Left lobe of liver (tissue), 2 donors: ENCODE measurements around the gene ANKRD55. TPM values are rescaled to one million over a fixed set of nuclear protein-coding genes. Genes with fewer than 3 reads are reported as not detected.
A peak's percentile ranks its signal among the peaks of the same experiment; 100 is the strongest.
"Not testable (repeated sequence)": the region's sequence is repeated elsewhere in the genome, so short reads cannot be mapped to it uniquely, and the experiment has no call there.

Source experiments
- ATAC-seq: fragments of 200-7000 bp; cut with Tn5 transposase; one replicate; pipeline ENCODE4 v1.9.1; 2020; ENCODE audit warnings: mild to moderate bottlenecking, moderate library complexity
- DNase-seq: peaks from one replicate; pipeline ENCODE4 v3.0.0-alpha.2; 2020; ENCODE audit warnings: low spot score
- total RNA-seq: library from RNA; stranded (reverse); gene quantifications from one replicate; pipeline ENCODE4 v1.2.1, GENCODE V29; 2021
- donor health status: DM: no; HTN: no; CAD: no; lungs with moderate emphysema.
- donor health status: DM: no; HTN: yes; CAD: no.

Gene ANKRD55
- total RNA-seq, 1 donor from 2014 or later, result 0.75 TPM

DNA sequence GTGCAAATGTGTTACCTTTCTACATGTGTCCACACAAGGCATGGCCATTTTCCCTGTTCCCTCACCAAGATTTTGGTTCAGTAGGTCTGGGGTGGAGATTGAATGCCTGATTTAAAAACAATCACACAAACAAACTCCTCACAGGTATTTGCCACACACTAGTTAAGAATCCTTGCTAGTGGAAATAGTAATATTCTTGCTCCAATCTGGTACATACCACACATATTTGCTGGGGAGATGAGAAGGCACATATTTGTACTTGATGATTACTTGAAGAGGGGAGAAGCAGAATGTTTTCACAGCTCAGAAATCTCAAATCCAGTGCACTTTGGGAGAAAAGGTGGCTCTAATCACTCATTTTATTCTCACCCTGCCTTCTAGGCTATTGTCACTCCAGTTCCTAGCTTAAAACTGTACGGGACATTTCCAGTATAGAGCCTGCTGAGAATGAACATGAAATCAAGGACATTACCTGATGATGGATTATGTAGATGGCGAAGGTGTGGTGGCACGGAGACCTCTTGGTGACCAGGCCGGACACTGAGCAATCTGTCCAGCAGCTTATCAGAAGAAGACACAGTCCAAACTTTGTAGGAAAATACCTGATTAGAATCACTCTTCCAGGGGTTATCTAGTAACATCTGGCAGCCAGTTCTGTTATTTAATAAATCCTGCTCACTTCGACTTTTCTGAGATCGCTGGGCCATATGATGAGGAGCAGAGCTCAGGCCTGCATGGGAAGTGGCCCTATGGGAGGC, 122.3 kb downstream of the ANKRD55 start:
- DNase-seq, result no peak

DNA sequence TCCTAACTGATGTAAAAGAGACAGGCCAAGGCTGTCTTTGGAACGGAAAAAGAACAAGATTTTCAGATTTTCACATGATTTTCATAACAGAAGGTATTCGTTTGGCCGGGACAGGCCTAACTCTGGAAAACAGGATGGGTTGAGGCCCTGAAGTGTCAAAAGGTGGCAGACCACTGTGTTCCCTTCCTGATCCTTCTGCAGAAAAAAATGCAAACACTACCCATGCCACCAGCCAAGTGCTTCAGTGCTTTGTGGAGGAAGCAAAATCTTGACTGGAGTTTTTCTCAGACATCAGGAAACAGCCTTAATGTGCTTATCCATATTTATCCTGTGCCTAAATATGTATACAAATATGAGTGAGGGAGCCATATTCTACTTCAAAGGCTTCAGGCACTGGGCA, 124.9 kb downstream of the ANKRD55 start:
- DNase-seq (no peak), ATAC-seq (peak; percentile 62)

More for the DNA sequence above, 122.3 kb downstream of the ANKRD55 start:
- no peak for ATAC-seq

DNA sequence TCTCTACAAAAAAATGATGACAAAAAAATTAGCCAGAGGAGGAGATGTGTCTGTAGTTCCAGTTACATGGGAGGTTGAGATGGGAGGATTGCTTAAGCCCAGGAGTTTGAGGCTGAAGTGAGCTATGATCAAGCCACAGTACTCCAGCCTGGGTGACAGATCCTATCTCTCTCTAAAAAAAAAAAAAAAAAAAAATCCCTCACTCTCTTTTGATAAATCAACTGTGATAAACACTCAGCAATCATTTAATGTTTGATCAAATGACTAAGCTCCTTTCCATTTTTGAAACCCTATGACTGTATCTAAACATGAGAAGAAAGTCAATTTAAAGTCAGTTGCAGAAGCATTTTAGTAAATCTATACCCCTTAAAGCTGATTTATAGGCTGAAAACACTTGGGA, 126.3 kb downstream of the ANKRD55 start:
- DNase-seq, result no peak
- no peak for ATAC-seq

GRCh38 chr5:56105511-56106291, 127.4 kb downstream of the ANKRD55 start:
- ATAC-seq (peak; percentile 24), DNase-seq (no peak)

GRCh38 chr5:56102889-56103288, 130.2 kb downstream of the ANKRD55 start:
- ATAC-seq (no peak), DNase-seq (no peak)

DNA sequence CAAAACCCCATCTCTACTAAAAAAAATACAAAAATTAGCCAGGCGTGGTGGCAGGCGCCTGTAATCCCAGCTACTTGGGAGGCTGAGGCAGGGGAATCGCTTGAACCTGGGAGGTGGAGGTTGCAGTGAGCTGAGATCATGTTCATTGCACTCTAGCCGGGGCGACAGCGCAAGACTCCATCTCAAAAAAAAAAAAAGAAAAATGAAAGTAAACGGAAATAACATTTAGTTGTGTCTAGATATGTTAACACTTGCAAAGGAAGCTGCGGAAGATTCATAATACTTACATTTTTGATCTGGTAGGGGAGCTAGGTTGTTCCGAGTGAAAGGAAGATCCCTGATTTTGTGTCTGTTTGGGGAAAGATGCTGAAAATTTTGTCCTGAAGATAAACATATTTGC, 130.9 kb downstream of the ANKRD55 start:
- not testable (repeated sequence) for DNase-seq, ATAC-seq

- ATAC-seq (no peak), DNase-seq (no peak)
Measured at GRCh38 chr5:56101180-56101579, 131.9 kb downstream of the ANKRD55 start.

DNA sequence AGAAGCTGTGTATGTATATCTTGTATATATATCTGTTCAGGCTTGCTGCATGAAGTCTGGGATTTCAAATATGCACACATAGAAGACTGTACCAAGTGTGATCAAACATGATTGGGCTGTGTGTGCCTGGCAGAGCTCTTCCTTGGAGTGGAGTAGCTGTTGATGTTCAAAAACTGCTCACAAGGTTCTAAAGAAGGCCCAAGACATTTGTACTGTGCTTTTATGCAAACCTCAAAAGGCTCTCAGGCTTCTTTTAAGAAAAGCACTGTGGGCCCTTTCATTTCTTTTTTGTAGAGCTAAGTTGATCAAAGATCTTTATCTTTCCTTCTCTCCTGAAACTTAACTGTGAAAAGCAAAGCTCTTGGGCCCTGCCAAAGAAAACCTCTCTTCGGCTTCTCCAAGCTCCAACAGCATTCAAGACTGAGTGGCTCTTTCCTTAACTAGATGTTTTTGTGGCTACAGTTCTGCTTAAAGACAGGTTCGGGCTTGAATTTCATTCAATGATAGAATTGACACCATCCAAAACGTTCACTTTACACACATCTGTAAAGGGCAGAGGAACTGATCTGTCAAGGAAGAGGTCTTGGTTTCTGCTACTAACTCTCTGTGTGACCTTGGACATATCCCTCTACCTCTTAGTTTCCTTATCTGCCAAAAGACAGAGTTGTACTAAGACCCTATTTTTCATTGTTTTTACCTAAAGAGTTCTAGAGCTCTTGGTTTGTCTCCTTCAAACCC, 132.5 kb downstream of the ANKRD55 start:
- no peak for DNase-seq
- ATAC-seq, result no peak

GRCh38 chr5:56099346-56099745, 133.8 kb downstream of the ANKRD55 start:
- ATAC-seq (no peak), DNase-seq (no peak)

- ATAC-seq (peak; percentile 16), DNase-seq (no peak)
Measured at GRCh38 chr5:56097055-56097454, 136.1 kb downstream of the ANKRD55 start.

- DNase-seq (no peak), ATAC-seq (no peak)
Measured at GRCh38 chr5:56095579-56096102, 137.5 kb downstream of the ANKRD55 start.

GRCh38 chr5:56094579-56095361, 138.4 kb downstream of the ANKRD55 start:
- DNase-seq, result no peak
- no peak for ATAC-seq

GRCh38 chr5:56093970-56094369, 139.2 kb downstream of the ANKRD55 start:
- DNase-seq (no peak), ATAC-seq (no peak)

DNA sequence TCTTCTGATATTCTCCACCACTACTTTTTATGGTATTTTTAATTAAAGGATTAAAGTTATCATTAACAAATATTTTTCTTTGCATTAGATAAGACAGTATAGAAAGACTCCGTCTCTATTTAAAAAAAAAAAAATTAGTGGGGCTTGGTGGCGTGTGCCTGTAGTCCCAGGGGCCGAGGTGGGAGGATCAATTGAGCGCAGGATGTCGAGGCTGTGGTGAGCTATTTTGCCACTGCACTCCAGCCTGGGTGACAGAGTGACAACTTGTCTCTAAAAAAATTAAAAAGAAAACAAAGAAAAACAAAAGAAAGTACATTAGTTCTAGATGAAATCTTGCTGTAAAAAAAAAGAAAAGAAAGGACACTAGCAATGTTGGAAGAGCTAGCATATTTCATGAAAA, 141.0 kb downstream of the ANKRD55 start:
- DNase-seq (no peak), ATAC-seq (no peak)

GRCh38 chr5:56091664-56092063, 141.5 kb downstream of the ANKRD55 start:
- DNase-seq, result no peak
- no peak for ATAC-seq

DNA sequence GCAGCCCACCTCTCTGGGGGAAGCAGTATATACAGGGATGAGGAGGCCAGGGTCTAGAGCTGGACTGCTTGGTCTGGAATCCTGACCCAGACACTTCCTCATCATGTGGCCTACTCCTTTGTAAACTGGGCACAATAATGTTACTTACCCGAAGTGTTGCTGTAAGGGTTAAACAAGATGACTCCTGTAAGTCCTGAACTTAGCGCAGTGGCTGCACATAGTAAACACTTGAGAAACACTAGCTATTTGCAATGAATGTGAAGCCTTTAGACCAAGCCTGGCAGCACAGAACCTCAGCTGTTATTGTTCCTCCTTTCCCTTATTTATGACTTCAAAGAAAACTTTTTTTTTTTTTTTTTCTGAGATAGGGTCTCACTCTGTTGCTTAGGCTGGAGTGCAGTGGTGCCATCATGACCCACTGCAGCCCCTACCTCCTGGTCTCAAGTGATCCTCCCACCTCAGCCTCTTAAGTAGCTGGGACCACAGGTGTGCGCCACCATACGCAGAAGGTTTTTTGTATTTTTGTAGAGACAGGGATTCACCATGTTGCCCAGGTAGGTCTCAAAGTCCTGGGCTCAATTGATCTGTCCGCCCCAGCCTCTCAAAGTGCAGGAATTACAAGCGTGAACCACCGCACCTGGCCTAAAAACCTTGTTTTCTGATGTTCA, 142.2 kb downstream of the ANKRD55 start:
- DNase-seq (no peak), ATAC-seq (no peak)

DNA sequence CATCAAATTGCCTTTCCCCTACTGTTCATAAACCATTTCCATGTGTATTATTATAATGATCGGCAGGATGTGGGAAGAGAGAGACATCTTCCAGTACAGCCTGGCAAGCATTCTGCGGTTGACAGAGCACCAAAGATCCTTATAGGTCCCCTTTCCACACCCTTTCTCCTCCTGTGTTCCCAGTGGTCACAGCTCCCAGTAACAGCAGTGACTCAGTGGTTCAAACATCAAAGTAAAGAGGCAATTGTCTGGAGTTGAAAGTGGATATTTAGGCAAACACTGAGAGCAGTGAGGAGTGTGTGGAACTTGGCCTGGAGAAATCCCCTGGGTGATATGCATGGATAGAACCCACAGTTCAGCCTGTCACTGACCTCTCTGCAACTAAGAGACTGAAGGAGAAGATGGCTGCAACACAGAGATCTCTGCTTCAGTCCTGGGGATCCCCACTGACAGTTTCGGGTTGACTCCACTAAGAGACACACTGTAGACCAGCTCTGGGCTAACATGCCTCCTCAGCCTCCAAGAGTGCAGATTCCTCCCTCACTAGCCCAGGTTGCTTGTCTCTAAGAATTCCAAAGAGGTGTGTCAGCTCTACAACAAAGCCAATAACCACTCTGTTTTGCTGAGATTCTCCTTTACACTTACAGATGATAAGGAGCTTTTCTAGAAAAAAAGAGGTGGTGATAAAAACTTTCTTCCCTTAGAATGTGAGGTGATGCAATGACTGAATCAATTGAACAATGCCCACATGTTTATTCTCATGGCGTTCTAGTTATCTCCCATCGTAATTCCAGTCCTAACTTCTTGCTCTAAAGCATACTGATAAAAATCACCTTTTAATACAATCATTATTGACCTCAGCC, 143.9 kb downstream of the ANKRD55 start:
- DNase-seq (no peak), ATAC-seq (peak; percentile 42)

DNA sequence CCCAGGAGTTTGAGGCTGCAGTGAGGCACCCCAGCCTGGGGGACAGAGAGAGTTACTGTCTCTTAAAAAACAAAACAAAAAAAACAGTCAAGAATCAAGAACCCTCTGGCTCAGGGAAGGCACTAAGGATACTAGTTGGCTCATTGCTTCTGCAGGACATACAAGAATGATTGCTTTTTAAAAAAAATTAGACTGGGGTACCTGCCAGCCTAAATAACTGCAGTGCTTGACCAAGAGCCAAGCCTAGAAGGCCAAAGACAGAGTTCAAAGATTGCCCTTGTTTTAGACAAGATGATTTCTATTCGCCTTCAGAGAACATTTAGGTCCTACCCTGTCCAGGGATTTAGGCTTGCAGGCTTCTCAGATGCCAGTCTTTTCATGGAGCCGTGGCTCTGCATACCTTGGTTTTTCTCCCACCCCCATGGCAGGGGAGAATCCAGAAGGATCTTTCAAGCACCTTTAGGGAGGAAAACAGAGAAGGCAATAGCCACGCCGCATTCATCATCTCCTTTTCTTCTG, 144.6 kb downstream of the ANKRD55 start:
- DNase-seq, result no peak
- ATAC-seq, result peak; percentile 28

DNA sequence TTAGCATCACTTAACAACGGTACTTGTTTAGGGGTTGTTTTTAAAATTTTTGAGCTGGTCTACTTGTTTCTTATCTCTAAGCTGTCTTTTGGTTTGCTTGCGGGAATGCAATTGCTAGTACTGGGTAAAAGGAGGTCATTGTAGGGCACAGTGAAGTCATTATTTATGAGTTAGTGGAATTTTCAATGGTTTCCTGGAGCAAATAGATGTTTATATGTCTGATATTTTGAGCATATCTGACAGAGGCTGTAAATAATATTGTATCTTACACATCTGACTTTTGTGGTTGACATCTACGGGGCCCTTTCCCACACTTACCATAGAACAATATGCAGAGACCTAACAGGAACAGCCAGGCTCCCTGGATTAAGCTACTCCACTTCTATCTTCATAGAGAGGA, 147.9 kb downstream of the ANKRD55 start:
- ATAC-seq (no peak), DNase-seq (no peak)
